HFFc6 (cell line): ENCODE data around the gene PRSS2. TPM values are rescaled to one million over a fixed set of nuclear protein-coding genes. Genes with fewer than 3 reads are reported as not detected.

Experiments used
- DNase-seq: peaks from one replicate; pipeline ENCODE4 v3.0.0-alpha.2; 2018
- H3K27ac Mint-ChIP-seq: 2 replicates; pipeline ENCODE4 v1.8.0; 2020; ENCODE audit warnings: mild to moderate bottlenecking, mixed read lengths
- H3K27me3 Mint-ChIP-seq: 2 replicates; pipeline ENCODE4 v1.8.0; 2021; ENCODE audit warnings: mild to moderate bottlenecking, moderate library complexity, mixed read lengths; ENCODE audit not compliant: insufficient read depth
- H3K36me3 Mint-ChIP-seq: 2 replicates; pipeline ENCODE4 v1.8.0; 2021; ENCODE audit warnings: low read depth, mixed read lengths
- H3K4me1 Mint-ChIP-seq: 2 replicates; pipeline ENCODE4 v1.8.0; 2020; ENCODE audit warnings: low read depth, mixed read lengths
- H3K4me3 Mint-ChIP-seq: 2 replicates; pipeline ENCODE4 v1.8.0; 2020; ENCODE audit warnings: mild to moderate bottlenecking, moderate library complexity, mixed read lengths
- H3K9me3 Mint-ChIP-seq: 2 replicates; pipeline ENCODE4 v1.8.0; 2020; ENCODE audit warnings: mild to moderate bottlenecking, mixed read lengths
- CTCF ChIP-seq: fragments of 200-600 bp; sonication (generic); IDR thresholded peaks from 2 replicates; pipeline ENCODE4 v1.5.0; 2021; ENCODE audit warnings: antibody characterized with exemption, mild to moderate bottlenecking
- total RNA-seq, 6 experiments: library from RNA; stranded (reverse); fragmentation: NEBNext Ultra II Directional; extraction: Animal tissue kit (Norgen Biotek cat#: 25700); gene quantifications; 2 replicates in 1 of 6; 3 replicates in 5 of 6; pipeline ENCODE4 v1.2.3, GENCODE V29; 2021

Gene PRSS2
- total RNA-seq, 6 experiments from 2014 or later, result not detected

- Mint-ChIP-seq H3K4me1 (peaks cover 8% of the 10 kb centered on the region), H3K27me3 (peaks cover 48% of the 10 kb centered on the region), H3K36me3 (no peaks in the 10 kb centered on the region), H3K9me3 (no peaks in the 10 kb centered on the region), H3K4me3 (no peak overlapping the region), H3K27ac (no peak overlapping the region)
- TF ChIP-seq CTCF, result no peak
- no peak for DNase-seq
These were observed 28.7 kb downstream of the PRSS2 start for GRCh38 chr7:142799437-142799835.

DNA sequence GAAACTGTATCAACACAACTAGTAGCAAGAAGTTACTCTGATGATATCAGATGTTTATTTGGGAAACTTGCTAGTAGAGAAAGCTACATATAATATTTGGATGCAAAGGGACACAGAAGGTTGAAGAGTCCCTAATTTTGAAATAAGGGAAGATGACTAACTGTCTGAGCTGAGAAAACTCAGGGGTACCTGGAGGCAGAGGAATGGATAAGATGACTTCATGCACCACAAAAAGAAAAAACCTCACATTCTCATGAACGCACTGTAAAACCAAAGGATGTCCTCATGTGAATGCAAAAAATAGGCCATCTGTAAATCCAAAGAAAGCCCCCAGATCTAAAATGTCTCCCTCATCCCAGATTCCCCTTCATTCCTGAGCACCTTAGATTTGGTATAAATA lies 29.3 kb downstream of the PRSS2 start:
- no peaks in the 10 kb centered on the region for H3K36me3 Mint-ChIP-seq
- no peak for TF ChIP-seq CTCF
- peaks cover 8% of the 10 kb centered on the region for H3K4me1 Mint-ChIP-seq
- H3K27me3 Mint-ChIP-seq, result peaks cover 41% of the 10 kb centered on the region
- no peak for DNase-seq
- no peak overlapping the region for H3K4me3 Mint-ChIP-seq
- H3K27ac Mint-ChIP-seq, result no peak overlapping the region
- H3K9me3 Mint-ChIP-seq, result no peaks in the 10 kb centered on the region

GRCh38 chr7:142800699-142801260 lies 30.0 kb downstream of the PRSS2 start:
- Mint-ChIP-seq H3K4me3 (no peak overlapping the region), H3K36me3 (no peaks in the 10 kb centered on the region), H3K4me1 (peaks cover 8% of the 10 kb centered on the region), H3K9me3 (no peaks in the 10 kb centered on the region), H3K27ac (no peak overlapping the region), H3K27me3 (peaks cover 36% of the 10 kb centered on the region)
- TF ChIP-seq CTCF, result no peak
- no peak for DNase-seq

- Mint-ChIP-seq H3K27me3 (peaks cover 28% of the 10 kb centered on the region), H3K4me3 (no peak overlapping the region), H3K4me1 (peaks cover 10% of the 10 kb centered on the region), H3K9me3 (no peaks in the 10 kb centered on the region), H3K36me3 (no peaks in the 10 kb centered on the region), H3K27ac (no peak overlapping the region)
- no peak for DNase-seq
- no peak for TF ChIP-seq CTCF
These were observed 31.0 kb downstream of the PRSS2 start for GRCh38 chr7:142801601-142802295.

DNA sequence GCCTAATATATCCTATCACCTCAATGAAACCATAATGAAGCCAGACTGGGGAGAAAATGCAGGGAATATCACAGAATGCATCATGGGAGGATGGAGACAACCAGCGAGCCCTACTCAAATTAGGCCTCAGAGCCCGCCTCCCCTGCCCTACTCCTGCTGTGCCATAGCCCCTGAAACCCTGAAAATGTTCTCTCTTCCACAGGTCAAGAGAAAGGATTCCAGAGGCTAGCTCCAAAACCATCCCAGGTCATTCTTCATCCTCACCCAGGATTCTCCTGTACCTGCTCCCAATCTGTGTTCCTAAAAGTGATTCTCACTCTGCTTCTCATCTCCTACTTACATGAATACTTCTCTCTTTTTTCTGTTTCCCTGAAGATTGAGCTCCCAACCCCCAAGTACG lies 31.5 kb downstream of the PRSS2 start:
- Mint-ChIP-seq H3K27ac (no peak overlapping the region), H3K4me3 (no peak overlapping the region), H3K36me3 (no peaks in the 10 kb centered on the region), H3K9me3 (no peaks in the 10 kb centered on the region), H3K27me3 (peaks cover 28% of the 10 kb centered on the region), H3K4me1 (peaks cover 15% of the 10 kb centered on the region)
- no peak for DNase-seq
- no peak for TF ChIP-seq CTCF
